Measurements from ENCODE around the gene FGFR4.

GRCh38 chr5:177113566-177114424 lies 27.1 kb downstream of the FGFR4 start:
- TF ChIP-seq CTCF (IDR thresholded peaks at IDR 0.05; ENCODE audit: low read depth, low read length, poor library complexity, severe bottlenecking) (peak; percentile 99), EZH2phosphoT487 (IDR thresholded peaks at IDR 0.05; ENCODE audit: borderline replicate concordance, low read length) (no peak)

All from DOHH2 (cell line).